B cell (primary cell): Measurements from ENCODE around the gene CYYR1. TPM values are rescaled to one million over a fixed set of nuclear protein-coding genes. Genes with fewer than 3 reads are reported as not detected.

Experiments used
- ATAC-seq: fragments of 200-7000 bp; cut with Tn5 transposase; one replicate; pipeline ENCODE4 v1.10.0; 2021; ENCODE audit warnings: low read depth, mild to moderate bottlenecking, moderate number of reproducible peaks, moderate library complexity
- CTCF ChIA-PET: fragments of 350-600 bp; sonication (Branson Sonifier 250); formaldehyde crosslinking; loops from one replicate; lab custom pipeline; 2021; ENCODE audit warnings: antibody characterized with exemption, inconsistent platforms; lab: Charles Lee
- POLR2A ChIA-PET: fragments of 350-600 bp; sonication (Branson Sonifier 250); formaldehyde crosslinking; loops from one replicate; lab custom pipeline; 2021; ENCODE audit warnings: antibody characterized with exemption; lab: Charles Lee
- DNase-seq: peaks from one replicate; pipeline ENCODE4 v3.0.0; 2013
- H2AFZ ChIP-seq: 2 replicates; pipeline ENCODE4 v1.6.1; 2012; ENCODE audit warnings: mild to moderate bottlenecking, low read depth, low read length; ENCODE audit not compliant: insufficient read depth, poor library complexity, severe bottlenecking
- H3K27ac ChIP-seq, 2 donors: 1 replicate in 1 of 2; 2 replicates in 1 of 2; pipeline ENCODE4 v1.5.1; 2012 to 2013; ENCODE audit warnings: low read length in 2 of 2, mild to moderate bottlenecking in 2 of 2, moderate library complexity in 1 of 2
- H3K27me3 ChIP-seq, 4 experiments: fragments of 200-600 bp in 1 of 4; sonication (generic) in 1 of 4; replicated peaks in 1 of 4; 1 replicate in 2 of 4; 2 replicates in 2 of 4; pipeline versions ENCODE4 v1.6.1 to v1.7.0; 2013 to 2016; ENCODE audit warnings: low read length in 3 of 4, mild to moderate bottlenecking in 2 of 4, mixed read lengths in 1 of 4, moderate library complexity in 1 of 4; ENCODE audit not compliant: insufficient read depth in 4 of 4, control insufficient read depth in 3 of 4; ENCODE audit errors: control extremely low read depth in 1 of 4
- H3K36me3 ChIP-seq, 2 experiments: replicated peaks in 1 of 2; 1 replicate in 1 of 2; 2 replicates in 1 of 2; pipeline versions ENCODE4 v1.6.1 to v1.7.1; 2013; ENCODE audit warnings: low read length in 1 of 2; ENCODE audit not compliant: insufficient read depth in 2 of 2, control insufficient read depth in 1 of 2; ENCODE audit errors: control extremely low read depth in 1 of 2, extremely low read depth in 1 of 2
- H3K4me1 ChIP-seq, 2 donors: fragments of 200-600 bp in 1 of 2; sonication (generic) in 1 of 2; 1 replicate in 1 of 2; 2 replicates in 1 of 2; pipeline versions ENCODE4 v1.5.1 to v1.6.1; 2013 to 2017; ENCODE audit warnings: low read length in 2 of 2; ENCODE audit not compliant: control insufficient read depth in 2 of 2, insufficient read depth in 2 of 2
- H3K4me2 ChIP-seq: replicated peaks from 2 replicates; pipeline ENCODE3; 2012; ENCODE audit warnings: mild to moderate bottlenecking, low read depth, low read length; ENCODE audit not compliant: poor library complexity, severe bottlenecking
- H3K4me3 ChIP-seq, 5 experiments: fragments of 200-600 bp in 1 of 5; sonication (generic) in 1 of 5; 1 replicate in 3 of 5; 2 replicates in 2 of 5; pipeline versions ENCODE4 v1.5.1 to v1.7.0; 2011 to 2016; ENCODE audit warnings: low read length in 4 of 5, mild to moderate bottlenecking in 4 of 5, low read depth in 2 of 5, control low read depth in 1 of 5, moderate library complexity in 1 of 5; ENCODE audit not compliant: insufficient read depth in 1 of 5; ENCODE audit errors: control extremely low read depth in 1 of 5, extremely low read depth in 1 of 5
- H3K79me2 ChIP-seq: fragments of 200-600 bp; sonication (generic); one replicate; pipeline ENCODE4 v1.6.0; 2016; ENCODE audit warnings: low read length; ENCODE audit not compliant: control insufficient read depth, insufficient read depth
- H3K9ac ChIP-seq: fragments of 200-600 bp; sonication (generic); 2 replicates; pipeline ENCODE4 v1.6.1; 2017; ENCODE audit warnings: mild to moderate bottlenecking, low read length, moderate library complexity
- H3K9me3 ChIP-seq, 3 donors: one replicate each; pipeline versions ENCODE4 v1.6.1 to v1.7.1; 2013; ENCODE audit warnings: low read length in 2 of 3; ENCODE audit not compliant: control insufficient read depth in 2 of 3, insufficient read depth in 1 of 3; ENCODE audit errors: control extremely low read depth in 1 of 3
- H4K20me1 ChIP-seq: 2 replicates; pipeline ENCODE4 v1.6.0; 2012; ENCODE audit warnings: mild to moderate bottlenecking, low read length; ENCODE audit not compliant: insufficient read depth, control insufficient read depth, poor library complexity, severe bottlenecking
- H3K27ac Mint-ChIP-seq: one replicate; pipeline ENCODE4 v1.8.0; 2021; ENCODE audit warnings: mixed read lengths
- H3K27me3 Mint-ChIP-seq: one replicate; pipeline ENCODE4 v1.8.0; 2021; ENCODE audit warnings: mixed read lengths
- H3K4me1 Mint-ChIP-seq: one replicate; pipeline ENCODE4 v1.8.0; 2021; ENCODE audit warnings: mixed read lengths
- H3K4me3 Mint-ChIP-seq: one replicate; pipeline ENCODE4 v1.8.0; 2021; ENCODE audit warnings: mixed read lengths
- H3K9me3 Mint-ChIP-seq: one replicate; pipeline ENCODE4 v1.8.0; 2022; ENCODE audit warnings: mixed read lengths; ENCODE audit not compliant: insufficient read depth
- CTCF ChIP-seq: fragments of 200-600 bp; IDR thresholded peaks from one replicate; pipeline ENCODE4 v1.8.0; 2022; ENCODE audit warnings: antibody characterized with exemption, mild to moderate bottlenecking
- EZH2 ChIP-seq: IDR thresholded peaks from 2 replicates; pipeline ENCODE4 v1.6.1; 2012; ENCODE audit warnings: borderline replicate concordance, low read depth, mild to moderate bottlenecking, moderate library complexity, low read length; ENCODE audit not compliant: insufficient read depth, poor library complexity, severe bottlenecking
- WGBS: methylation state at CpG from one replicate; pipeline ENCODE4 v1.1.5; 2013; ENCODE audit warnings: missing lambda C conversion rate; ENCODE audit not compliant: insufficient coverage; 5-methylcytosine and 5-hydroxymethylcytosine counted together
- intact Hi-C: fragments of 100-400 bp; cut with micrococcal nuclease; formaldehyde crosslinking; loops from one replicate; pipeline ENCODE4 v1.10.0; 2022
- polyA plus RNA-seq: library from polyadenylated mRNA; depleted of rRNA; stranded (reverse); fragments of >200 nt; gene quantifications from 2 replicates; pipeline ENCODE4 v1.2.3, GENCODE V29; 2012
- total RNA-seq, 2 donors: library from RNA; stranded (reverse); fragments of 120-200 nt in 1 of 2; gene quantifications; 1 replicate in 1 of 2; 2 replicates in 1 of 2; pipeline versions ENCODE4 v1.2.3 to v1.2.4, GENCODE V29; 2013 to 2022

The CYYR1 gene
- total and polyA plus RNA-seq, 2 donors (not counting 1 experiment from before 2014, with no cell fraction given), result not detected

GRCh38 chr21:26471099-26471471 is 102.0 kb downstream of the CYYR1 start:
- Histone ChIP-seq H3K4me3 (no peak overlapping the region), H3K9me3 (no peaks in the 10 kb centered on the region), H3K4me2 (no peak overlapping the region), H3K27ac (no peak overlapping the region), H3K9ac (no peak overlapping the region), H3K27me3 (no peaks in the 10 kb centered on the region), H3K36me3 (no peaks in the 10 kb centered on the region), H4K20me1 (no peaks in the 10 kb centered on the region), H3K4me1 (no peaks in the 10 kb centered on the region), H2AFZ (no peak overlapping the region), H3K79me2 (no peaks in the 10 kb centered on the region)
- CTCF ChIA-PET, result no interaction called here
- DNase-seq (no peak), ATAC-seq (no peak)
- POLR2A ChIA-PET, result no interaction called here
- Mint-ChIP-seq H3K27ac (no peak overlapping the region), H3K9me3 (peaks cover 4% of the 10 kb centered on the region), H3K4me3 (no peak overlapping the region), H3K27me3 (no peaks in the 10 kb centered on the region), H3K4me1 (no peaks in the 10 kb centered on the region)
- TF ChIP-seq EZH2, result no peak
- TF ChIP-seq CTCF, result no peak
- intact Hi-C loops, result no loop called here
- 93% methylated on average over 3 of the region's 5 CpGs for WGBS

- H3K27ac Mint-ChIP-seq, result no peak overlapping the region
- H3K9me3 Mint-ChIP-seq, result peaks cover 4% of the 10 kb centered on the region
- Histone ChIP-seq H3K4me3 (no peak overlapping the region), H3K27me3 (no peaks in the 10 kb centered on the region), H3K79me2 (no peaks in the 10 kb centered on the region), H3K9me3 (no peaks in the 10 kb centered on the region), H3K27ac (no peak overlapping the region), H4K20me1 (no peaks in the 10 kb centered on the region), H3K9ac (no peak overlapping the region), H3K4me2 (no peak overlapping the region), H2AFZ (no peak overlapping the region), H3K36me3 (no peaks in the 10 kb centered on the region), H3K4me1 (no peaks in the 10 kb centered on the region)
- DNase-seq, result no peak
- ATAC-seq, result no peak
- TF ChIP-seq EZH2 (no peak), CTCF (no peak)
- CTCF ChIA-PET, result no interaction called here
- POLR2A ChIA-PET, result no interaction called here
- WGBS, result 91% methylated on average over 5 of the region's 8 CpGs
- H3K4me1 Mint-ChIP-seq, result no peaks in the 10 kb centered on the region
- intact Hi-C loops, result no loop called here
- H3K4me3 Mint-ChIP-seq, result no peak overlapping the region
- no peaks in the 10 kb centered on the region for H3K27me3 Mint-ChIP-seq
Observed at GRCh38 chr21:26470351-26471098, 102.6 kb downstream of the CYYR1 start.
